T-helper 1 cell treated with Interleukin-12 subunit alpha and Interleukin-12 subunit beta and Interleukin-4 antibody, amounts not matched to agents 30 ng/mL and 1 ng/mL, for 36 hours (primary cell): Measurements from ENCODE around the gene ZFYVE28. TPM values are rescaled to one million over a fixed set of nuclear protein-coding genes. Genes with fewer than 3 reads are reported as not detected.

Experiments
- intact Hi-C: fragments of 100-400 bp; cut with micrococcal nuclease; formaldehyde crosslinking; loops from one replicate; pipeline ENCODE4 v1.15.1; 2024
- total RNA-seq: library from RNA; stranded (reverse); gene quantifications from 2 replicates; pipeline ENCODE4 v1.2.3, GENCODE V29; 2022

Gene ZFYVE28
- total RNA-seq, 1 donor from 2014 or later, result 21.6 TPM

- intact Hi-C loops, result loop anchor here (1.0 to 10.0 kb wide), 13 partner anchors 11 to 1148 kb away; partner anchors contain the start of genes FAM193A, FAM53A, HAUS3 and HTT
Observed at GRCh38 chr4:2412885-2413716, 5.3 kb downstream of the ZFYVE28 start.

- intact Hi-C loops, result loop anchor here (1.0 to 10.0 kb wide), 9 partner anchors 10 to 1148 kb away; partner anchors contain the start of genes FAM53A, HTT, HTT-AS and LRPAP1
Observed at GRCh38 chr4:2412534-2412884, 5.9 kb downstream of the ZFYVE28 start.

- intact Hi-C loops, result loop anchor here (1.0 to 10.0 kb wide), 9 partner anchors 10 to 1147 kb away; partner anchors contain the start of genes FAM53A, HTT, HTT-AS and LRPAP1
Observed at GRCh38 chr4:2411786-2412510, 6.5 kb downstream of the ZFYVE28 start.

DNA sequence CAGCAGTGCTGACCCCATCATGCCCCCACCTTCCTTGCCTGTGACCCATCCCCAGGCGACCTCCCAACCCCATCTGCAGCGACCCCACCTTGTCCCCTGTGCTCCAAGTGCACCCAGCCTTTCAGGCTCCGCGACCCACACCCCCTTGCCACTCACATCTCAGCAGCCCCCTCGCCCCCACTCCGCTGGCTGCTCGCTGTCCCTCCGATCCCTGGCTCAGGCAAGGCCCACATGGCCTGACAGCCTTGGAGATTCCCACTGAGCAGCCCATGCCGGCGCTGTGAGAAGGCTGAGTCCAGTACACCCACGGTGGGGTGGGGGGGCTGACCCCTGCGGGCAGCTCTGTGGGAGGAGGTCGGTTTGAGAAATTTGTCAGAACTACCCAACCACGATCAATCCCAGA, 9.1 kb downstream of the ZFYVE28 start:
- intact Hi-C loops, result no loop called here

GRCh38 chr4:2408976-2409375, 9.5 kb downstream of the ZFYVE28 start:
- intact Hi-C loops, result no loop called here

DNA sequence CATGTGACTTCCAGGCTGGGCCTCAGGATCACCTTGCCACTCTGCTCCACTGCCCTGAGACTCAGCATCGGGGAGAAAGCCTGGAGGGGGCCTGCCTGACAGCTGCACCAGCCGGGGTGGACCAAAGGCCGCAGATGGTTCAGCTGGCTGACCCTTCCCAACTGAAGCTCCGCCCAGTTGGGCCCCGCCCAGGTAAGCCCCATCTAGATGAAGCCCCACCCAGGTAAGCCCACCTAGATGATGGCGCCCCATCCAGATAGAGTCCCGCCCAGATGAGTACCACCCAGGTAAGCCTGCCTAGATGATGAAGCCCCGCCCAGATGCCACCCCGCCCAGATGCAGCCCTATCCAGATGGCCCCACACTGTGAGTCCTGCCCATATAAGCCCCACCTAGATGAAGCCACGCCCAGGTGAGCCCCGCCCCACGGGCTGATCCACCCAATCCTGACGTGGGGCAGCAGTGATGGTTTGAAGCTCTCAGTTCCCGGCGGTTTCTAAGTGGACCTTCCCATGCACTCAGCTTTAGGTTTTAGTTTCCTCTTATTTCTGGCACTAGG, 10.0 kb downstream of the ZFYVE28 start:
- intact Hi-C loops, result no loop called here

DNA sequence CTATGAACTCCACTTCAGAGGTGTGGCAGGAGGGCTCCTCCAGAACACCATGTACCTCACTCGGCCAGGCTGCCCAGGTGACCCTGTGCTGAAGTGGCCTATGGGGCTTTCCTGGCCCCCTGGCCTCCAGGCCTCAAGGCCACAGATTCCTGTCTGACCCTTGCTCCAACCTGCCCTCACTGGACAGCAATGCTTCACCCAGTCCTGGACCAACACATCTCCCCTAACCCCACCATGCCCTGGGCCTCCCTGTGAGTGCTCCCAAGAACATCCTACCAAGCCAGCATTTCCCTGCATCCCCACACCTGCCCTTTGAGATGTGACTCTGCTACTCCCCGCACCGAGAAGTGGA, 10.5 kb downstream of the ZFYVE28 start:
- intact Hi-C loops, result no loop called here

DNA sequence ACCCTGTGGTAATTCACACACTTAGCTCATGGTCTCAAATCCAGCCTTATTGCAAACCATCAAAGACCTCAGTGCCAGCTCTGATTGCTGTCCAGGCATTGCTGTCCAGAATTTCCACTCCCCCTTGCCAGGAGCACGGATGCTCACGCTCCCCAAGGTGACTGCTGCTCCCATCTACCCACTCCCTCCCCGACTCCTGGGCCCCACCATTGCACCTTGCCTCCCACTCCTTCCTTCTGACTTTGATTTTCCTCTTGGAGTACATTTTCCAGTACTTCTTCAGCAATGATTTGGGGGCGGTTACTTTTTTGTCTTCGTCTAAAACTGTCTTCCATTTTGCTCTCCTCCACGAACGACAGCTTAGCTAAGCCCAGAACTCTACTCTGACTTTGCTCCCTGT, 11.5 kb downstream of the ZFYVE28 start:
- intact Hi-C loops, result no loop called here

- intact Hi-C loops, result no loop called here
Observed at GRCh38 chr4:2406406-2406805, 12.0 kb downstream of the ZFYVE28 start.

GRCh38 chr4:2402941-2403340, 15.5 kb downstream of the ZFYVE28 start:
- intact Hi-C loops, result loop anchor here (1.0 kb wide), 1 partner anchor 9 kb away; no protein-coding TSS in a partner anchor

DNA sequence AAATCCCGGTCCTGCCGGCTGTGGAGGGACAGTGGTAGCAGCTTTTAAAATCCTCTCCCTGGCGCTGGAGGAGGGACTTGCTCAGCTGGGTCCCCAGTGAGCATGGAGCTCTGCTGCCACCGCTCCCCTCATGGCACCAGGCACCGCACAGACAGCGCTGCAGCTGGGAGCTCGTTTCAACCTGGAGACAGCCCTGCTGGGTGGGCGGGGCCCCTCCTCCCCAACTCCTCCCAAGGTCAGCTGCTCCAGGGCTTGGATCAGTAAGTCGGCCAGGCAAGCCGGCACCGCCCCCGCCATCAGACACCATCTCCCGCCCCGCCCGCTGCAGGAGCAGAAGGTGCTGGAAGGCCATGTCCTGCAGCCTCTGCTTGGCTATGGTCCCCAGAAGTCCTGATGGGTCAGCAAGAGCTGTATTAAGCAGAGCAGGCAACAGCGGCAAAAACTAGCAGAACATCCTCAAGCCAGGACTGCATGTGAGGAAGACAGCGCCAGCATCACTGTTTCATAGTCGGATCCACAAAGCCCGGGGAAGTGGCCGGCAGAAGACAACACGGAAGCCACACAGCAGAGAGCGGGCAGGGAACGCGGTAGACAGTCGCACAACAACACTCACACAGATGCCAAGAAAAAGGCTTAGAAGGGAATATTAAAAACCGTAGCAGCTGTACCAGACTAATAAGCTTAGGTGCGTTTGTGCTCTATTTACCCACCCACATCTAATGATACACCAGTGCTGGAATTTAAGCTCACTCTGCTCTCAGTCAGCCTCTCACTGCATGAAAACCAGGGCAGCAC, 16.2 kb downstream of the ZFYVE28 start:
- intact Hi-C loops, result loop anchor here (1.0 kb wide), 1 partner anchor 10 kb away; no protein-coding TSS in a partner anchor

DNA sequence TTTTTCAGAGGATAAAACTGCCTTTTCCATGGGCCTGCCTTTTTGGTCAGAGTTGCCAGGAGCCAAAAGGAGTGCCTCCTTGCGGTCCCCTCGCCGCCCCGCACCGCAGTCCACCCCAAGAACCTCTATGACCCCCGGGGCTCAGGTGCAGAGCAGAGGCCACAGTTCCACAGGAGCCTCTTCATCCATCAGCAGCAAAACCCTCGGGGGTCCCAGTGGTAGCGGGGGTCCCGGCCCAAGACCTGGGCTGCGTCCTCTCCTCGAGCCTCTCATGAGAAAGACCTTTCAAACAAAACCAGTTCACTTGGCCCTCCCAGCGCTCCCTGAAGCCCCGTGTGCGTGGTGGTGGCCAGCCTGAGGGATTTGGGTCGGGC, 16.8 kb downstream of the ZFYVE28 start:
- intact Hi-C loops, result no loop called here

DNA sequence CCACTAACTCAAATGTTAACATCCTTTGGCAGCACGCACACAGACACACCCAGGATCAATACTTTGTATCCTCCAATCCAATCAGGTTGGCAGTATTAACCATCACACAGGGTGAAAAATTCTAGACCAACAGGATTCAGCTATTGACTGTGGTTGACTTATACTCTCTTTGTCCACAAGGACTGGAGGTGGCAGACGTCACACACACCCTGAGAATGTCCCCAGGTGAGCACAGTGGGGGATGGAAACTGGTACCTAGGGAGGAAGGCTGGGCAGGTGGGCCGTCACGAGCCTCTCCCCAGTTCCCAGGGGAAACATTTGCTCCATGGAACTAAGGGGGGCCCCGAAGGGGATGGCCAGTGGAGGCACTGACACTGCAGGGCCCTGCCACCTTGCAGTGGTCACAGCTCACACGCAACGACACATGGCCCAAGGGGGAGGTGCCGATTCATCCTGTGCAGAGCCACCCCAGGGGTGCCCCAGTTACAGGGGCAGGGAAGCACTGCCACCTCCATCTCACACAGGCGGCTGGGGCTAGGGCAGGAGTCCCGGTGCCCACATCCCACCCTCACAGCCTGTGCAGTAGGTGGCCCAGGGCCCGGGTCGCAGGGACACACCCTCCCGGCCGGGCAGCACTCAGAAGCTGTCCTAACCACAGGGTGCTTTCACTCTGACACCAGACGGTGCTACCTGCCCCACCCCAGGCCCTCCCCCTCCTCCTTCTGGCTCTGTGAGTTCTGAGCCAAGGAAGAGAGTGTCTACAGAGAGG, 17.4 kb downstream of the ZFYVE28 start:
- intact Hi-C loops, result no loop called here

DNA sequence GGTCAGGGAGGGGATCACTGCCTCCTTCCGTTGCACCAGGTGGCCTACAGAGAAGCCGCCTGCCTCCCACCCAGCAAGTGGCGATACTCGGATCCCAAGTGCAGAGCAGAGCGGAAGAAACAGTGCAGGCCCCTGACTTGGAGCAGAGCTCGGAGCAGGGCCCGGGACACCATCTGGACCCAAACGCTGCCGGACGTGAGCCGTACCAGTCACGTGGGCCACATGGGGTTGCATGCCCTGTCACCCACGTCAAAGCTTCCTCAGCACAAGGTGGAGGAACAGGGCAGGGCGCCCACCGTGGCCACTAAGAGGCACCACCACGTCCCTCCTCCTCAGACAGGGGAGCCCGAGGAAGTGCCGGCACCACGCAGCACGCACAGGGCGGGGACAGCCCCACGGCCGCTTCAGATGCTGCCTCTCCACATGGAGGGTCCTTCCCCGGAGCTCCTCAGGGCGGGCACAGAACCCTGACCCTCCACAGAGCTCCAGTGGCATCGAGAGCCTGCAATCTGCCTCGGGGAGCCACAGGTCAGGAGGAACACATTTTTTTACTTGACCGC, 18.7 kb downstream of the ZFYVE28 start:
- intact Hi-C loops, result no loop called here

GRCh38 chr4:2399216-2399615, 19.2 kb downstream of the ZFYVE28 start:
- intact Hi-C loops, result no loop called here

DNA sequence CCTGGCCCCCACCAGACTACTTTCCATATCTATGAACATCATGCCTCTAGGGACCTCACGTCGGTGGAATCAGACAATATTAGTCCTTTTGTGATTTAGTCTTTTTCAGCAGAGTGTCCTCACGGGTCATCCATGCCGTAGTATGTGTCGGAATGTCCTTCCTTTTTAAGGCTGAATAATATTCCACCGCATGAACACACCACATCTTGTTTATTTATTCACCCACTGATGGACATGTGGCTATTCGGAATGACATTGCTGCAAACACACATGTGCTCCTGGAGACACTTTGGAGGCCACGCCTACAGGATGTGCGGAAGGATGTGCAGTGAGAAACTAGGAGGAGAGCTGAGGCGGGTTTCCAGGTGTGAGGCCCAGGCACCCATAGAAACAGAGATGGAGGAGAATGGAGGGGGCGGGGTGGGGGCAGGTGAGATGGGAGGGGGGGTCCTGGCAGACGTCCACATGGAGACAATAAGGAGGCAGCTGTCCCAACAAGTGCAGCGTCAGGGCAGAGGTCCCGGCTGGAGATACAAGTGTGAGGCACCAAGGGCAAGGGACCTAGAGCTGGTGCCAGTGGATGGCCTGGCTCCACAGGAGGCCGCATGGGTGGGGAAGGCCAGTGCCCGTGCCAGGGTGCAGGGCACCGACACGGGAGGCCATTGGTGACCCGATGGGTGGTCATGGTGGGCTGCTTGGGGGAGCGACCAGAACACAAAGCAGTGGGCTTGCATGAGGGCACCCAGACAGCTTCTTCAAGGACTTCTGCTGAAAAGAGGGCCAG, 20.7 kb downstream of the ZFYVE28 start:
- intact Hi-C loops, result no loop called here

GRCh38 chr4:2396781-2397368, 21.6 kb downstream of the ZFYVE28 start:
- intact Hi-C loops, result no loop called here

GRCh38 chr4:2395584-2395983, 22.9 kb downstream of the ZFYVE28 start:
- intact Hi-C loops, result no loop called here

DNA sequence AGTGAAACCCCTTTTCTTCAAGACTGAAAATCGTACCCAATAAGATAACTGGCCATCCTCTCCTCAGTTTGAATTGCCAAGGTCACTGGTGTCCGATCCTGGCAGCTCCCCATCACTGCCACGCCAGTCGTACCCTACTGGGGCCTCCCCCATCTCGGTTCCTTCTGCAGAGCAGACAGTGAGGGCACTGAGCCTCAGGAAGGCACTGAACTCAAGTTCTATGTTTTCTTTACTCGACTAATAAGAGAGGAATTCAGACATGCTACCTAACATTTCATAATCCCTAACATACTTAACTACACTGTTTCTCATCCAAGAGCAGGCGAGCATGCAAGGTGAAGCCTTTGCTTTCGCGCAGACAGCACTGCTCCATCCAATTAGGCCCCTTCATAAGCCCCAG, 23.4 kb downstream of the ZFYVE28 start:
- intact Hi-C loops, result no loop called here
